Endothelial cell of umbilical vein (primary cell): ENCODE results near the gene PUDP. TPM values are rescaled to one million over a fixed set of nuclear protein-coding genes. Genes with fewer than 3 reads are reported as not detected.

Source experiments
- BruUV-seq: library from RNA; stranded (reverse); fragments of 400-500 nt; replicated peaks from 2 replicates; lab custom pipeline; 2021; lab: Mats Ljungman, UMichigan
- CTCF ChIA-PET: fragments of 300-600, 350-600 bp; sonication (Branson Sonifier 250); formaldehyde crosslinking; loops from one replicate; lab custom pipeline; 2021; ENCODE audit warnings: antibody characterized with exemption, inconsistent platforms; lab: Charles Lee
- POLR2A ChIA-PET: fragments of 300-600, 350-600 bp; sonication (Branson Sonifier 250); formaldehyde crosslinking; loops from one replicate; lab custom pipeline; 2021; ENCODE audit warnings: antibody characterized with exemption, inconsistent platforms; lab: Charles Lee
- DNase-seq: peaks from one replicate; pipeline ENCODE4 v3.0.0-alpha.2; 2011; ENCODE audit warnings: low read depth, low spot score
- FAIRE-seq: peaks from 2 replicates; lab custom pipeline; 2011; peaks lifted over from hg19 to GRCh38; lab: Jason Lieb, UNC
- H2AFZ ChIP-seq: 2 replicates; pipeline ENCODE4 v1.6.0; 2012; ENCODE audit warnings: low read depth, low read length, control low read depth, inconsistent platforms
- H3K27ac ChIP-seq: 2 replicates; pipeline ENCODE4 v1.5.1; 2011; ENCODE audit warnings: low read depth, mild to moderate bottlenecking, control low read depth, low read length, moderate library complexity; ENCODE audit not compliant: insufficient read depth
- H3K27me3 ChIP-seq, 2 experiments: 2 replicates each; pipeline versions ENCODE4 v1.6.0 to v1.6.1; 2011; ENCODE audit warnings: low read length in 2 of 2, mixed read lengths in 1 of 2; ENCODE audit not compliant: control insufficient read depth in 2 of 2, insufficient read depth in 2 of 2
- H3K36me3 ChIP-seq, 2 experiments: 2 replicates in 1 of 2; 3 replicates in 1 of 2; pipeline ENCODE4 v1.5.1; 2011; ENCODE audit warnings: low read length in 2 of 2, mild to moderate bottlenecking in 1 of 2, moderate library complexity in 1 of 2; ENCODE audit not compliant: control insufficient read depth in 2 of 2, insufficient read depth in 2 of 2; ENCODE audit errors: extremely low read depth in 1 of 2
- H3K4me1 ChIP-seq: 3 replicates; pipeline ENCODE4 v1.5.1; 2011; ENCODE audit warnings: mild to moderate bottlenecking, low read length; ENCODE audit not compliant: control insufficient read depth, insufficient read depth; ENCODE audit errors: extremely low read depth
- H3K4me2 ChIP-seq: 2 replicates; pipeline ENCODE4 v1.6.1; 2011; ENCODE audit warnings: low read length, control low read depth, mixed read lengths; ENCODE audit not compliant: insufficient read depth
- H3K4me3 ChIP-seq, 3 experiments: fragments of 200-600 bp in 1 of 3; sonication (generic), shearing (Covaris generic) in 1 of 3; replicated peaks in 1 of 3; 2 replicates each; pipeline ENCODE4 v1.5.1; 2011 to 2016; ENCODE audit warnings: control low read depth in 3 of 3, low read length in 3 of 3, mild to moderate bottlenecking in 2 of 3, inconsistent platforms in 1 of 3, low read depth in 1 of 3, moderate library complexity in 1 of 3; ENCODE audit not compliant: insufficient read depth in 1 of 3
- H3K79me2 ChIP-seq: 2 replicates; pipeline ENCODE4 v1.6.0; 2012; ENCODE audit warnings: low read length, inconsistent platforms; ENCODE audit not compliant: control insufficient read depth, insufficient read depth
- H3K9ac ChIP-seq: replicated peaks from 2 replicates; pipeline ENCODE3; 2011; ENCODE audit warnings: low read length, control low read depth; ENCODE audit not compliant: insufficient read depth; ENCODE audit errors: extremely low read depth
- H3K9me1 ChIP-seq: replicated peaks from 3 replicates; pipeline ENCODE4 v1.6.0; 2011; ENCODE audit warnings: mild to moderate bottlenecking, low read length; ENCODE audit not compliant: control insufficient read depth, insufficient read depth; ENCODE audit errors: extremely low read depth
- H3K9me3 ChIP-seq: replicated peaks from 2 replicates; pipeline ENCODE4 v1.5.1; 2012; ENCODE audit warnings: low read length, inconsistent platforms; ENCODE audit not compliant: control insufficient read depth, insufficient read depth
- H4K20me1 ChIP-seq: replicated peaks from 2 replicates; pipeline ENCODE3; 2011; ENCODE audit warnings: mild to moderate bottlenecking, low read length; ENCODE audit not compliant: control insufficient read depth, insufficient read depth; ENCODE audit errors: extremely low read depth
- CTCF ChIP-seq, 2 donors: IDR thresholded peaks; 1 replicate in 1 of 2; 2 replicates in 1 of 2; pipeline ENCODE4 v1.5.1; 2011; ENCODE audit warnings: low read length in 2 of 2, mild to moderate bottlenecking in 2 of 2, moderate library complexity in 2 of 2, control low read depth in 1 of 2, inconsistent platforms in 1 of 2, low read depth in 1 of 2; ENCODE audit not compliant: insufficient read depth in 1 of 2; ENCODE audit errors: extremely low read depth in 1 of 2
- EZH2 ChIP-seq: IDR thresholded peaks from 2 replicates; pipeline ENCODE4 v1.6.1; 2012; ENCODE audit warnings: borderline replicate concordance, low read depth, mild to moderate bottlenecking, moderate library complexity, low read length, inconsistent platforms; ENCODE audit not compliant: severe bottlenecking
- FOS ChIP-seq: IDR thresholded peaks from 2 replicates; pipeline ENCODE4 v1.6.1; 2011; ENCODE audit warnings: mild to moderate bottlenecking, low read length, moderate library complexity, borderline replicate concordance; ENCODE audit not compliant: insufficient read depth
- GATA2 ChIP-seq: IDR thresholded peaks from 2 replicates; pipeline ENCODE4 v1.7.0; 2011; ENCODE audit warnings: low read depth, mild to moderate bottlenecking, moderate library complexity, mixed read lengths, low read length; ENCODE audit not compliant: insufficient read length, insufficient read depth
- JUN ChIP-seq: IDR thresholded peaks from 2 replicates; pipeline ENCODE4 v1.6.1; 2011; ENCODE audit warnings: borderline replicate concordance, low read depth; ENCODE audit not compliant: insufficient read length, insufficient read depth
- MAX ChIP-seq: IDR thresholded peaks from 2 replicates; pipeline ENCODE4 v1.6.1; 2011; ENCODE audit not compliant: insufficient read depth, insufficient read length
- MYC ChIP-seq: IDR thresholded peaks from one replicate; pipeline ENCODE4 v1.6.1; 2011; ENCODE audit warnings: mild to moderate bottlenecking, low read depth, low read length
- POLR2A ChIP-seq: IDR thresholded peaks from 2 replicates; pipeline ENCODE4 v1.6.1; 2012; ENCODE audit warnings: low read depth, mild to moderate bottlenecking, control low read depth, low read length
- POLR2AphosphoS5 ChIP-seq: IDR thresholded peaks from 2 replicates; pipeline ENCODE4 v1.6.1; 2012; ENCODE audit warnings: low read depth, mild to moderate bottlenecking, control low read depth, low read length, moderate library complexity; ENCODE audit not compliant: insufficient read depth
- dilution Hi-C: fragments of 300-500 bp; cut with MboI; formaldehyde crosslinking; loops from one replicate; pipeline ENCODE4 v1.15.0; 2019; ENCODE audit warnings: low sequenced_read_pairs; ENCODE audit not compliant: extremely low pct_ligation_motif_present
- intact Hi-C: fragments of 100-400 bp; cut with micrococcal nuclease; formaldehyde crosslinking; loops from one replicate; pipeline ENCODE4 v1.10.0; 2022
- polyA plus RNA-seq, 4 experiments: library from polyadenylated mRNA; depleted of rRNA in 3 of 4; stranded (reverse) in 3 of 4; unstranded in 1 of 4; fragments of >200 nt; gene quantifications; 2 replicates each; pipeline versions ENCODE4 v1.2.1 to v1.2.3, GENCODE V29; 2011 to 2012; ENCODE audit warnings: missing spikeins in 1 of 4
- total RNA-seq: library from RNA; stranded (reverse); gene quantifications from 2 replicates; pipeline ENCODE4 v1.2.3, GENCODE V29; 2021

The PUDP gene
- total and polyA plus RNA-seq, 2 donors (not counting 3 experiments of a cell fraction or from before 2014, with no cell fraction given): 17.3 to 22.5 TPM

GRCh38 chrX:7116081-7116480 lies 31.9 kb downstream of the PUDP start:
- dilution Hi-C loops (no loop called here), intact Hi-C loops (no loop called here)
- no peak overlapping the region for H2AFZ ChIP-seq
- no peaks in the 10 kb centered on the region for H4K20me1 ChIP-seq
- POLR2A ChIA-PET: no interaction called here
- CTCF ChIA-PET: no interaction called here
- H3K4me3 ChIP-seq: no peak overlapping the region
- no peaks in the 10 kb centered on the region for H3K27me3 ChIP-seq
- no peaks in the 10 kb centered on the region for H3K9me3 ChIP-seq
- TF ChIP-seq CTCF (IDR thresholded peaks at IDR 0.05; ENCODE audit: extremely low read depth in 1 of 2, insufficient read depth in 1 of 2, low read depth in 1 of 2, low read length in 2 of 2): no peak
- TF ChIP-seq FOS: no peak
- TF ChIP-seq POLR2A: no peak
- no peak for TF ChIP-seq MAX
- TF ChIP-seq POLR2AphosphoS5: no peak
- TF ChIP-seq GATA2: no peak
- no peak for TF ChIP-seq EZH2
- TF ChIP-seq JUN: no peak
- TF ChIP-seq MYC: no peak
- FAIRE-seq (no peak), DNase-seq (no peak)
- no TSS peak for BruUV-seq
- peaks cover 17% of the 10 kb centered on the region for H3K4me1 ChIP-seq
- no peak overlapping the region for H3K27ac ChIP-seq
- H3K9ac ChIP-seq: no peak overlapping the region
- H3K4me2 ChIP-seq: no peak overlapping the region
- H3K79me2 ChIP-seq: peaks cover 25% of the 10 kb centered on the region
- H3K36me3 ChIP-seq: no peaks in the 10 kb centered on the region
- H3K9me1 ChIP-seq: no peaks in the 10 kb centered on the region
